ENCODE measurements around the gene CYP1A2. TPM values are rescaled to one million over a fixed set of nuclear protein-coding genes. Genes with fewer than 3 reads are reported as not detected.

CYP1A2 gene, protein sequence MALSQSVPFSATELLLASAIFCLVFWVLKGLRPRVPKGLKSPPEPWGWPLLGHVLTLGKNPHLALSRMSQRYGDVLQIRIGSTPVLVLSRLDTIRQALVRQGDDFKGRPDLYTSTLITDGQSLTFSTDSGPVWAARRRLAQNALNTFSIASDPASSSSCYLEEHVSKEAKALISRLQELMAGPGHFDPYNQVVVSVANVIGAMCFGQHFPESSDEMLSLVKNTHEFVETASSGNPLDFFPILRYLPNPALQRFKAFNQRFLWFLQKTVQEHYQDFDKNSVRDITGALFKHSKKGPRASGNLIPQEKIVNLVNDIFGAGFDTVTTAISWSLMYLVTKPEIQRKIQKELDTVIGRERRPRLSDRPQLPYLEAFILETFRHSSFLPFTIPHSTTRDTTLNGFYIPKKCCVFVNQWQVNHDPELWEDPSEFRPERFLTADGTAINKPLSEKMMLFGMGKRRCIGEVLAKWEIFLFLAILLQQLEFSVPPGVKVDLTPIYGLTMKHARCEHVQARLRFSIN
- not detected for total RNA-seq

- intact Hi-C loops (cut with DNase I; ENCODE audit: low total_unique reads), result no loop called here
- Histone ChIP-seq H3K27me3 (no peaks in the 10 kb centered on the region), H3K4me3 (no peak within 1 kb of the TSS), H3K9me3 (no peaks in the 10 kb centered on the region), H3K36me3 (no peaks in the 10 kb centered on the region), H3K4me1 (no peaks in the 10 kb centered on the region), H3K27ac (no peak within 1 kb of the TSS)
- DNase-seq (ENCODE audit: low spot score in 2 of 2), result no peak
- TF ChIP-seq, protein P1, sequence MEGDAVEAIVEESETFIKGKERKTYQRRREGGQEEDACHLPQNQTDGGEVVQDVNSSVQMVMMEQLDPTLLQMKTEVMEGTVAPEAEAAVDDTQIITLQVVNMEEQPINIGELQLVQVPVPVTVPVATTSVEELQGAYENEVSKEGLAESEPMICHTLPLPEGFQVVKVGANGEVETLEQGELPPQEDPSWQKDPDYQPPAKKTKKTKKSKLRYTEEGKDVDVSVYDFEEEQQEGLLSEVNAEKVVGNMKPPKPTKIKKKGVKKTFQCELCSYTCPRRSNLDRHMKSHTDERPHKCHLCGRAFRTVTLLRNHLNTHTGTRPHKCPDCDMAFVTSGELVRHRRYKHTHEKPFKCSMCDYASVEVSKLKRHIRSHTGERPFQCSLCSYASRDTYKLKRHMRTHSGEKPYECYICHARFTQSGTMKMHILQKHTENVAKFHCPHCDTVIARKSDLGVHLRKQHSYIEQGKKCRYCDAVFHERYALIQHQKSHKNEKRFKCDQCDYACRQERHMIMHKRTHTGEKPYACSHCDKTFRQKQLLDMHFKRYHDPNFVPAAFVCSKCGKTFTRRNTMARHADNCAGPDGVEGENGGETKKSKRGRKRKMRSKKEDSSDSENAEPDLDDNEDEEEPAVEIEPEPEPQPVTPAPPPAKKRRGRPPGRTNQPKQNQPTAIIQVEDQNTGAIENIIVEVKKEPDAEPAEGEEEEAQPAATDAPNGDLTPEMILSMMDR (IDR thresholded peaks at IDR 0.05), result no peak
- TF ChIP-seq POLR2A (IDR thresholded peaks at IDR 0.05) (no peak), POLR2AphosphoS5 (IDR thresholded peaks at IDR 0.05) (no peak)
Measured at GRCh38 chr15:74748322-74748946, at the start of gene CYP1A2. Gene CYP1A2, plus strand, starts transcription at chr15:74748845. Its CDS starts 894 bp downstream, at chr15:74749739.

- Histone ChIP-seq H3K27ac (no peak overlapping the region), H3K4me3 (no peak overlapping the region), H3K9me3 (no peaks in the 10 kb centered on the region), H3K4me1 (no peaks in the 10 kb centered on the region), H3K27me3 (no peaks in the 10 kb centered on the region), H3K36me3 (no peaks in the 10 kb centered on the region)
- DNase-seq (ENCODE audit: low spot score in 2 of 2), result no peak
- TF ChIP-seq, protein P1 (IDR thresholded peaks at IDR 0.05), result no peak
- TF ChIP-seq POLR2AphosphoS5 (IDR thresholded peaks at IDR 0.05), result no peak
- no peak for TF ChIP-seq POLR2A (IDR thresholded peaks at IDR 0.05)
- intact Hi-C loops (cut with DNase I; ENCODE audit: low total_unique reads), result no loop called here
Measured at GRCh38 chr15:74709011-74709410, 39.6 kb upstream of the CYP1A2 start.

DNA sequence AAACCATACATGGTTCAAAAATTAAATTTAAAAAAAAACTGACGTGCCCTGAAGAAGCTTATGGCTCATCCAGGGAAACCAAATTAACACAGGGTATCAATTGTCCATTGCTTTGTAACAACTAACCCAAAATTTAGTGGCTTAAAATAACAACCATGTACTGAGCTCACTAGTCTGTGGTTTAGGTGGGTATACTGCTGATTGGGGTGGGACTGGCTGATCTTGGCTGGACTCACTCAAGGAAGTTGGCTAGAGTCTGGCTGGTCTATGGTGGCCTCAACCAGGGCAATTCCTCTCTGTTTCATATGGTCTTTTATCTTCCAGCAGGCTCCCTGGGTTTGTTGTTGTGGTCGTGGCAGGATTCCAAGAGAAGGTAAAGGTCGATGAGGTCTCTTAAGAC, 38.8 kb upstream of the CYP1A2 start:
- no peak overlapping the region for H3K4me3 ChIP-seq
- no peaks in the 10 kb centered on the region for H3K36me3 ChIP-seq
- DNase-seq (ENCODE audit: low spot score in 2 of 2), result no peak
- intact Hi-C loops (cut with DNase I; ENCODE audit: low total_unique reads), result no loop called here
- TF ChIP-seq POLR2AphosphoS5 (IDR thresholded peaks at IDR 0.05) (no peak), POLR2A (IDR thresholded peaks at IDR 0.05) (no peak)
- TF ChIP-seq, protein P1 (IDR thresholded peaks at IDR 0.05), result no peak
- no peak overlapping the region for H3K27ac ChIP-seq
- no peaks in the 10 kb centered on the region for H3K9me3 ChIP-seq
- no peaks in the 10 kb centered on the region for H3K27me3 ChIP-seq
- no peaks in the 10 kb centered on the region for H3K4me1 ChIP-seq

DNA sequence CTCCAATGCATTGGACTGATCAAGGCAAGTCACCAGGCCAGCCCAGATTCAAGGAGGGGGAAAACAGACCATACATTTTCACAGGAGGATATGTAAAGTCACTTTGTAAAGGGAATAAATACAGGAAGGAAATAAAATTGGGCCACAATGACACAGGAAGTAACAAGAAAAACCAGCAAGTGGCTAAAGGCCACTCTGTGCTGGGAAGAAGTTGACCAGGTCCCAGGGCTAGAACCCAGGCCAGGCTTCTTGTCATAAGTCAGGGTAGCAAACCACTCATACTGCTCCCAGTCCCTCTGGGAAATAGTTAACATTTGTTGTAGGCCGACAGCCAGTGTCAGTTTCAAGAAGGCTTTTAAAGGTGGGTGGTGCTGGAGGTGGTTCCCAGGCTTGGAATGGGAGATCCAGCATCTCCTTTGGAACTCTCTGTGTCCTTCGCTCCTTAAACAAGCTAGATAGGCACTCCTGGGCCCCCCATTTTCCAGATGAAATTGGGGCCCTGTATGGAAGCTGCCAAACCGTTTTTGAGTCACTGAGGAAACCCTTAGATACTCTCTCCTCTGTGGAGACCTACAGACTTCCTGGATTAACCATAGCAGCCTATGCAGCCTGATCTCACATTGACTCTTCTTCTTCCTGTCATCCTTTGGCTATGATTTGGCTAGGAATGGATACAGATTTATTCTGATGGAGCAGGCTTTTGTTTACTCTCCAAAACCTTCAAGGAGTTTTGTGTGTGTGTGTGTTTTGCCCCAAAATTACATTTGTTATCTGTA, 38.1 kb upstream of the CYP1A2 start:
- H3K27me3 ChIP-seq, result no peaks in the 10 kb centered on the region
- H3K9me3 ChIP-seq, result no peaks in the 10 kb centered on the region
- no peak for DNase-seq (ENCODE audit: low spot score in 2 of 2)
- TF ChIP-seq, protein P1 (IDR thresholded peaks at IDR 0.05), result no peak
- no peak for TF ChIP-seq POLR2A (IDR thresholded peaks at IDR 0.05)
- no peak for TF ChIP-seq POLR2AphosphoS5 (IDR thresholded peaks at IDR 0.05)
- no peaks in the 10 kb centered on the region for H3K4me1 ChIP-seq
- H3K36me3 ChIP-seq, result no peaks in the 10 kb centered on the region
- intact Hi-C loops (cut with DNase I; ENCODE audit: low total_unique reads), result no loop called here
- no peak overlapping the region for H3K27ac ChIP-seq
- no peak overlapping the region for H3K4me3 ChIP-seq
